NCI-H1092 (cell line): ENCODE data around the gene USP5.
A peak's percentile ranks its signal among the peaks of the same experiment; 100 is the strongest.
"Not testable (repeated sequence)": the region's sequence is repeated elsewhere in the genome, so short reads cannot be mapped to it uniquely, and the experiment has no call there.

Experiments
- DNase-seq: peaks from one replicate; lab custom pipeline; 2025; lab: John Stamatoyannopoulos, UW

Gene USP5

GRCh38 chr12:6865307-6865706, 13.4 kb downstream of the USP5 start:
- DNase-seq: not testable (repeated sequence)

DNA sequence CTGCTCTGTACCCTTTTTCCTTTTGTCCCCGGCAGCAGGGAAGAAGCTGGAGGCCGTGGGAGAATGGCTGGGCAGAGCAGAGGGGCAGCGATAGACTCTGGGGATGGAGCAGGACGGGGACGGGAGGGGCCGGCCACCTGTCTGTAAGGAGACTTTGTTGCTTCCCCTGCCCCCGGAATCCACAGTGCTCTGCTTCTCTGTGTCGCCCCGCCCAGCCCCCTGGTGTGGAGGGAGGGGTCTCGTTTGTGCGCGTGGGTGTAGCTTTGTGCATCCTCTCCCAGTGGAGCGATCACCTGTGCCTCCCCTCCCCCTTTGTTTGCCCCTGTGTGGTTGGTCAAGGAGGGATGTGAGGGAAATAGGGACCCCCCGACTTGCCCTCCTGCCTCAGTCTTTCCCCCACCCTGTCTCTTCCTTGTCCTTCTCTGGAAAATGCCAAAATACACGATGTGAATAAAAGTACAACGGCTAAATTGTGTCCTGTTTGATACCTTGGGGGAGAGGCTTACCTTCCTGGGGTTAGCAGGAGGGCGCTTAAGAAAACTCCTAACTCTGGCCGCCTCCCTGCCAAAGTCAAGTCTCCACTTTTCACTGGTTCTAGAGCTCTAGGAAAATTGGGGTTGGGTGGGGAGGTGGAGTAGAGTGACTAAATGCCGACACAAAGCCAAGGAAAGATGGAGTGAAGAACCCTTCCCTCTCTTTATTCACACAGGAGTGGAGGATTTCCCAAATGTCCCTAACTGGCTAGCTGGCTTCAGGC, 14.4 kb downstream of the USP5 start:
- DNase-seq: no peak

- DNase-seq: no peak
These were observed 15.0 kb downstream of the USP5 start for GRCh38 chr12:6866920-6867412.

- peak; percentile 47 for DNase-seq
These were observed 15.7 kb downstream of the USP5 start, which contains the start of gene TPI1 for GRCh38 chr12:6867413-6868210. TSS of gene TPI1 (plus strand) at chr12:6867531. CDS start at chr12:6867567, 36 bp downstream.

DNA sequence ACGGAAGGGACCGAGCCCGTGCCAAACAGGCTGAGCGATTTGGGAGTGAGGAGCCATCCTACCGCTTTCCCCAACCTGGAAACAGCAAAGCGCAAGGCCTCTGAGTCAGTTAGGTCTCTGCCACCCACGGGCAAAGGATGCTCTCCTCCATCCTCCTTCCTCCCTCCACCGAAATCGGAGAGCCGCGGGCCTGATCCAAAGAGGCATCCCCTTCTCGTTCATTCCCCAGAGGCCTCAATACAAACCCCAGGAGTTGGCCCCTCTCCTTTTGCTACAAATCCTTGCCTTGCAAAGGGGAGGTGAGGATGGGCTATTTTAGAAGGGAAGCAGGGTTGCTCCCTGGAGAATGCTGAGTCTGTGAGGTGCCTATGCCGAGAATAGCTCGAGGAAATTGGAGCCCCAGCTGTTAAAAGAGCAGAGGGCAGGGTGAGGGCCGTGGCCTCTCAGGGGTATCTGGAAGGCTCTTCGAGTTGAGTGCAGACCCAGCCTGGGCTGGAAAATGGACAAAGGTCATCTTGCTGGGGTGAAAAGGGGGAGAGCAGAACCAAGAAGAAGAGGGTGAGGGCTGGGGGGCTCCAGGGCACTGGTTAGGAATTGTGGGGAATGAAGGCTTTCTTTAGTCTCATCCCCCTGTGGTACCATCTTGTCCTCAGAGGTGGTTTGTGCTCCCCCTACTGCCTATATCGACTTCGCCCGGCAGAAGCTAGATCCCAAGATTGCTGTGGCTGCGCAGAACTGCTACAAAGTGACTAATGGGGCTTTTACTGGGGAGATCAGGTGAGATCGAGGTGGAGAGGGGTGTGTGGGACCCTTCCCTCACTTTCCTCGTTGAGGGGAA, 16.5 kb downstream of the USP5 start:
- DNase-seq: no peak

DNA sequence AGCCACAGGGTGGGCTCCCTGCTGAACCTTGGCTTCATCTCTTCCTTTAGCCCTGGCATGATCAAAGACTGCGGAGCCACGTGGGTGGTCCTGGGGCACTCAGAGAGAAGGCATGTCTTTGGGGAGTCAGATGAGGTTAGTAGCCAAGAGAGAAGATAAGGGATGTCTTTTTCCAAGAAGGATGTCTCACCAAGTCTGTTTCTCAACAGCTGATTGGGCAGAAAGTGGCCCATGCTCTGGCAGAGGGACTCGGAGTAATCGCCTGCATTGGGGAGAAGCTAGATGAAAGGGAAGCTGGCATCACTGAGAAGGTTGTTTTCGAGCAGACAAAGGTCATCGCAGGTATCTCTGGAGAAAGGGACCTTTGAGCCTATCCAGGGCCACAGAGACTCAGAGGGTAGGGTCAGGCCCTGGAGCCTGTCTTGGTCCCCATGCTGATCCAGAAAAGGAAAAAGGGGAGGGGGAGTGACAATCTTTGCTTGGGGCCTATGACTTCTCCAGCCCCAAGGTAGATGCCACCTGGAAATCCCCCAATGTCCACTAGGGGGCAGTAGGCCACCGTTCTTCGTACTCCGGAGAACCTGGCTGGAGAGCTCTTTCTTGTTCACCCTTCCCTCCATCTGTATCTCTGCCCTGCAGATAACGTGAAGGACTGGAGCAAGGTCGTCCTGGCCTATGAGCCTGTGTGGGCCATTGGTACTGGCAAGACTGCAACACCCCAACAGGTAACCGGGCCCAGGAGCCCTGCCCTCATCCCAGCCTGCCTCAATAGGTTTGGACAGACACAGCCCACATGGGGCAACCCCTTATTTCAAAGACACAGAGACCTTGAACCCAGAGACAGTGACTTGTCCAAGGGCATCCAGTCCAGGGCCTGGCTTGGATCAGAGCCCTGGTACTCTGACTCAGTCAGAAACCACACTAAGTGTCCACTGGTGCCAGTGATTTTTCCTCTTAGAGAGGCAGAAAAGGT, 17.4 kb downstream of the USP5 start:
- peak; percentile 43 for DNase-seq

DNA sequence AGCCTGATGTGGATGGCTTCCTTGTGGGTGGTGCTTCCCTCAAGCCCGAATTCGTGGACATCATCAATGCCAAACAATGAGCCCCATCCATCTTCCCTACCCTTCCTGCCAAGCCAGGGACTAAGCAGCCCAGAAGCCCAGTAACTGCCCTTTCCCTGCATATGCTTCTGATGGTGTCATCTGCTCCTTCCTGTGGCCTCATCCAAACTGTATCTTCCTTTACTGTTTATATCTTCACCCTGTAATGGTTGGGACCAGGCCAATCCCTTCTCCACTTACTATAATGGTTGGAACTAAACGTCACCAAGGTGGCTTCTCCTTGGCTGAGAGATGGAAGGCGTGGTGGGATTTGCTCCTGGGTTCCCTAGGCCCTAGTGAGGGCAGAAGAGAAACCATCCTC, 18.4 kb downstream of the USP5 start:
- DNase-seq: not testable (repeated sequence)

DNA sequence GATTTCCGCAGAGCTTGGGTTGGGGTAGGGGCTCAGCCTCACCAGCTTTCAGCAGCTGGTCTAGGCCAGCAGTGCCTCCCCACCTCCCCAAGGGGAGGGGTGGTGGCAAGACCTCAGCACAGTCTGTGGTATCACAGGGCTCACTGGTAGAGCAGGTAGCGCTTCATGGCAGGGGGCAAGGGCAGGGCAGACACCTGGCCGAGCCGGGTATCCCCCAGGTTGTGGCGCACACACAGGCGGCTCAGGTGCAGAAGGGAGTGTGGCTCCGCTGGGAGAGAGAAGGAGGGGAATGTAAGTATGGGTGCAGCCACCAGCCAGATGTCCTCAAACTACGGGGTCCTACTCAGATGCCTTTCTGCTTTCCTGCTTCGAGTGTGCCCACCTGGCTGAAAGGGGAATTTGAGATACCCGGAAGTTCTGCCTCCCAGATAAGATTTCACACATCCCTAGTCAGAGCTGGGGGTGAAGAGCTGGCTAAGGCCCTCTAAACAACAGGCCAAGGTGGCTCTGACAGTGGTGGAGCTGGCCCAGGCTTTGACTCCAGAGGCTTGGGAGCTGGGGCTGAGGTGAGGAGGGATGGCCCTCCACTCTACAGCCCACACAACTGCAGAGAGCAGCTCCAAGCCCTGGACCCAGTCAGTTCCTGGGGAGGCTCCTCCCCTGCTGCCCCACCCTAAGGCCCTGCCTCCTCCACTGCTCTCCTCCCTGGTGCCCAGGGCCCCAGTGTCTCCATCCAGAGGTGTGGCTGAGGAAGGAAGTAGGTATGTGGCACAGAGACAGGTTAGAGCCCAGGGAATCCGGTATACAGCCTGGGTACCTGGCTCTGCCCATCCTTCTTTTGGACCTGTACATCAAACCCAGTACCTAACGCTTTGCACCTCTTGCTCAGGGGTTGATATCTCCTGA, 19.4 kb downstream of the USP5 start:
- no peak for DNase-seq

GRCh38 chr12:6872073-6873048, 20.4 kb downstream of the USP5 start:
- DNase-seq: peak; percentile 66

DNA sequence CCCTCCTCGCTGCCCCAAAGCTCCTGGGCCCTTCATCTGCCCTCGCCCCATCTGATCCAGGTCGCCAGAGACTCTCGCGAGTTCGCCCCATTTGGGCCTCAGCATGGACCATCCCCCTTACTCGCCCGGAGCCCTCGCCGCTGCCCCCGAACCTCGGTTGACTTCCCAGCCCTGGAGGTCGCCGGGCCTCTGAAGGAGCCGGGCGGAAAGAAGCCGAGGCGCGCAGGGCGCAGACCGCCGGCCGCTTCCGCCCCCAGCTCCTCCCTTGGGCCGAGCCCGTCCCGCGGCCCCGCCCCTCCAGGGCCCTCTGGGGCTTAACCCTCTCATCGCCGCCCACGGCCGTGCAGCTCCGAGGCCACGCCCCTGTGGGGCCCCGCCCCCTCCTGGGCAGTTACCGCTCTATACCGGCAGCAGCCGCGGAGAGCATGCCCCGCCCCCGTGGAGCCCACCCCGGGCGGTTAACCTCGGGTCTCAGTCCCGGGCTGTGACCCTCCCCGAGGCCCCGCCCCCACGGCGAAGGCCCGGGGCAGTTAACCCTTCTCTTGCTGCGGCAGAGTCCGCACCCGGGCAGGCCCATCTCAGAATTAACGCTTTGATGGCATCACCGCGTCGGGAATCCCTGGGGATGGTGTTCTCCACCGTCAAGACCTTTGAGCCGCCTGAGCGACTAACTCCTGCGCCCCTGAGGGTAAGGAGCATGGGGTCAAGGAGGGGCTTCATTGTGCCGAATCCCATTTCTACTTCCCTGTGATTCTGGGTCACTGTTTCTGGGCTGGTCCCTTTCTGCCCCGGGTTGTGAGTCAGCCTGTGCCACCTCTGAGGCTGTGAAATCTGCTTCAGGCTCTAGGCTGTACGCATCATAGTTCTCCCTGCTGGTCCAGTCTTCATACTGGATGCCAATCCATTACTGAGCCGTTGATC, 21.4 kb downstream of the USP5 start, which contains the start of gene SPSB2:
SPSB2 (minus strand) TSS at position 210 of the 921 bp plus-strand sequence. CDS start 402 bp downstream, outside the sequence.
- DNase-seq: peak; percentile 91

GRCh38 chr12:6874015-6874368, 22.0 kb downstream of the USP5 start:
- DNase-seq: not testable (repeated sequence)

- DNase-seq: not testable (repeated sequence)
These were observed 27.9 kb downstream of the USP5 start for GRCh38 chr12:6879824-6880223.

- DNase-seq: no peak
These were observed 31.3 kb downstream of the USP5 start for GRCh38 chr12:6883252-6883651.

- no peak for DNase-seq
These were observed 31.7 kb downstream of the USP5 start for GRCh38 chr12:6883683-6884082.

DNA sequence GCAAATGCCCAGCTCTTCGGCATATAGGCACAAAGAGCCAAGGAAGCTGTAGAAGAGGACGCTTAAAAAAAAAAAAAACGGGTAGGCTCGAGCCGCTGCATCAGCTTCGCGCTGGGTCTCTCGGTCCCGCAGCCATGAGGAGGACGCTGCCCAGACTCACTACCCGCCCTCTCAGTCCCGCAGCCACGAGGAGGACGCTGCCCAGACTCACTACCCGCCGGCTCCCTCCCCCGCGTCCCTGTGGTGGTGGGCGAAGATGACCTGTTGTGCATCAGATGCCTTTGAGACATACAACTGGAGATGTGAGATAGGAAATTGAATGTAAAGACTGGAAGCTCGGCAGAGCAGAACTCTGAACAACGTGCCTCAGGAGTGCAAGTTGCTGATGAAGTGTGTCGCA, 32.6 kb downstream of the USP5 start:
- DNase-seq: no peak

- not testable (repeated sequence) for DNase-seq
These were observed 34.5 kb downstream of the USP5 start for GRCh38 chr12:6886206-6886999.

- no peak for DNase-seq
These were observed 35.5 kb downstream of the USP5 start for GRCh38 chr12:6887460-6887859.
